Fibroblast of the aortic adventitia (primary cell): Measurements from ENCODE around the gene TFEB. TPM values are rescaled to one million over a fixed set of nuclear protein-coding genes. Genes with fewer than 3 reads are reported as not detected.

Experiments used
- DNase-seq: peaks from one replicate; pipeline ENCODE4 v3.0.0-alpha.2; 2010; ENCODE audit warnings: low read depth
- H3K4me3 ChIP-seq: 2 replicates; pipeline ENCODE4 v1.5.1; 2011; ENCODE audit warnings: low read depth, mild to moderate bottlenecking, control low read depth, low read length, moderate library complexity
- total RNA-seq: library from RNA; depleted of rRNA; stranded (reverse); fragments of >200 nt; gene quantifications from 2 replicates; pipeline ENCODE4 v1.2.3, GENCODE V29; 2012; ENCODE audit warnings: low replicate concordance
- TF ChIP-seq, protein P1 (sequence below): IDR thresholded peaks from 2 replicates; pipeline ENCODE4 v1.5.1; 2011; ENCODE audit warnings: mild to moderate bottlenecking, low read length, control low read depth, inconsistent platforms; ENCODE audit not compliant: insufficient read depth

Gene TFEB
- total RNA-seq, 1 donor, result 5.1 TPM

DNA sequence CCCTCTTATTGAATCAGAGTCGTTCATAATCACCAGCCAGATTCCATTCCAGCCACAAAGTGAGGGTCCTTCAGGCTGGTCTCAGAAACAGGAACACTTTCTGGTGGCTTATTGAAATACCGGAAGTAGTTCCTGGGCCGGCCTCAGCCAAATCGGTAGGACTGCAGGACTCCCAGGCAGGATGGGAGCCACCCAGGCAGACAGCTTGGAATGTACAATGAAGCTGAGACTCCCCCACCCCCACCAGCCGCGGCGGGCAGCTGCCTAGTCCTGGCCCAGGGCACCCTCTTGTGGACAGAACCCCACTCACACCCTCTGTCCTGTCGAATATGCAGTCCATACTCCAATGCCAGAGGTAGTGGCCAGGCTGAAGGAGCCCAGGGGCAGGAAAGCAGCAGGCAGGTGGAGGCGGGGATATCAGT, 53.3 kb downstream of the TFEB start:
- TF ChIP-seq, protein P1, sequence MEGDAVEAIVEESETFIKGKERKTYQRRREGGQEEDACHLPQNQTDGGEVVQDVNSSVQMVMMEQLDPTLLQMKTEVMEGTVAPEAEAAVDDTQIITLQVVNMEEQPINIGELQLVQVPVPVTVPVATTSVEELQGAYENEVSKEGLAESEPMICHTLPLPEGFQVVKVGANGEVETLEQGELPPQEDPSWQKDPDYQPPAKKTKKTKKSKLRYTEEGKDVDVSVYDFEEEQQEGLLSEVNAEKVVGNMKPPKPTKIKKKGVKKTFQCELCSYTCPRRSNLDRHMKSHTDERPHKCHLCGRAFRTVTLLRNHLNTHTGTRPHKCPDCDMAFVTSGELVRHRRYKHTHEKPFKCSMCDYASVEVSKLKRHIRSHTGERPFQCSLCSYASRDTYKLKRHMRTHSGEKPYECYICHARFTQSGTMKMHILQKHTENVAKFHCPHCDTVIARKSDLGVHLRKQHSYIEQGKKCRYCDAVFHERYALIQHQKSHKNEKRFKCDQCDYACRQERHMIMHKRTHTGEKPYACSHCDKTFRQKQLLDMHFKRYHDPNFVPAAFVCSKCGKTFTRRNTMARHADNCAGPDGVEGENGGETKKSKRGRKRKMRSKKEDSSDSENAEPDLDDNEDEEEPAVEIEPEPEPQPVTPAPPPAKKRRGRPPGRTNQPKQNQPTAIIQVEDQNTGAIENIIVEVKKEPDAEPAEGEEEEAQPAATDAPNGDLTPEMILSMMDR, result peak; percentile 90
- peak; percentile 86 for DNase-seq
- H3K4me3 ChIP-seq, result no peak overlapping the region

DNA sequence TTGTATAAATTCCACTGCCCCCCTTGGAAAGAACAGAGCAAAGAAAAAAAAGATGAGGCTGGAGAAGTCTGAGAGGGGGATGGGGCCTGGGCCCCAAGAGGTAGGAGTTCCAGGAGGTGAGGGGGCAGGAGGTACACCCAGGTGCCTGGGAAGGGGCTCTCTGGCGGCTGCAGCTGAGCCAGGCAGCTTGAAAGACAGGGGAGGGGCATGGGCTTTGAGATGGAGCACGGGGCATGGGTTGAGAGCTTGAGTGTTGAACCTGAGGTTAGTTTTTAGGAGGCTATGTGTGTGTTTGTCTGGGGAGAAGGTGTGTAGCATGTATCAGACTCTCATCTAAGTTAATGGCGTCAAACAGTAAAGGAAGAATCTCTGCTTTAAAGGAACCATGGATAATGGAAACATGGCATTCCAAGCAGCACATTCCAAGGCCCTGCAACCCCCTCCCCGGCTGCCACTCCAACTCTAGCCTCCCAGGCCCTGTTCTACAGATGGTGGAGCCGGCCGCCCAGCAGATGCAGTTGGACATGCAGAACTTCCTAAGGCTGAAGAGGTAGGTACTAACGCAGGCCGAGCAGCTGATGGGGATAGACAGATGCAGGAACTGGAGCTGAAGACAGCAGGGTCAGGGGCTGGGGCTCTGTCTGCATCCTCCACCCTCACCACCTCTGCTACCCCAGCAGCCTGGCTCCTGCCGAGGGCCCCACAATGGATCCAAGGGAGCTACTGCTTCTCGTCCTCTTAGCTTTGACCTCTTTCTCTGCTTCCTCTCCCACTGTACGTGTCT, 55.0 kb downstream of the TFEB start:
- H3K4me3 ChIP-seq, result no peak overlapping the region
- DNase-seq, result no peak
- TF ChIP-seq, protein P1, result no peak

DNA sequence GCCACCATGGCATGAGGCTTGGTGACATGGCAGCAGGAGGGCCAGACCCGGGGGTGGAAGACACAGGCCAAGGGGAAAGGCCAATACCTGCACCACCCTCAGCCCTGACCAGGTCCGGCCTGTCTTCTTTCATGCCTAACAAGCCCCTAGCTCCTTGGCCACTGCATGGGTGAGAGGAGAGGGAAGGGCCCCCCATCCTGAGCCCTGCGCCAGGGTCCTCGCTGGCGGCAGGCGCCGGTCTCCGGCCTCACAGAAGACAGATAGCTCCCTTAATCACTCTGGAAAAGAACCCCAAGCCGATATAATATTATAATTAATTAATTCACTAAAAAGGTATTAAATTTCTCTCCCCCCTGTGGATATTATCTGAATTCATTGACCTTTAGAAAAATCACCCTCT, 55.7 kb downstream of the TFEB start:
- DNase-seq, result no peak

DNA sequence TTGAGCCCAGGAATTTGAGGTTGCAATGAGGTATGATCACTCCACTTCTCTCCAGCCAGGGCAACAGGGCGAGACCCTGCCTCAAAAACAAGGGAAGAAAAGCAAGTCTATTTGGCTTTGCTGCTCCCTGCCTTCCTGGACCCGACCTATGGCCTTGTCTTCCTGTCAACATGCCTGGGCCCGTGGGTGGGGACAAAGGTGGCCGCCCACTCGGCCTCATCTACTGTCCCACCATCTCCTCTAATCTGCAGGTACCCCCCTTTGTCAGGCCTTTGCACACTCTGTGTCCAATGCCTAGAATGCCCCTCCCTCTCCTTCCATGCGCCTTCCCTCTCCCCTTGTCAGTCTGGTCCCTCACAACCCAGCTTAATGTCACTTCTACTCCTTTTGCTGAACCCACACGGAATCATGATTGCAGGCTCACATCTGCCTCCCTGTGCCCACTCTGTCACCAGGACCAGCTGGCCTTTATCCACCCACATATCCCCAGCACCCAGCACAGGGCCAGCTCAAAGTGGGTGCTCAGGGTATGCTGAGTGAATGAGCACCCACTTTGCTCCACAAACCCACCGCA, 56.8 kb downstream of the TFEB start:
- TF ChIP-seq, protein P1, result no peak
- H3K4me3 ChIP-seq, result no peak overlapping the region
- DNase-seq, result no peak

More for the DNA sequence above, 55.7 kb downstream of the TFEB start:
- no peak overlapping the region for H3K4me3 ChIP-seq
- TF ChIP-seq, protein P1, result no peak

DNA sequence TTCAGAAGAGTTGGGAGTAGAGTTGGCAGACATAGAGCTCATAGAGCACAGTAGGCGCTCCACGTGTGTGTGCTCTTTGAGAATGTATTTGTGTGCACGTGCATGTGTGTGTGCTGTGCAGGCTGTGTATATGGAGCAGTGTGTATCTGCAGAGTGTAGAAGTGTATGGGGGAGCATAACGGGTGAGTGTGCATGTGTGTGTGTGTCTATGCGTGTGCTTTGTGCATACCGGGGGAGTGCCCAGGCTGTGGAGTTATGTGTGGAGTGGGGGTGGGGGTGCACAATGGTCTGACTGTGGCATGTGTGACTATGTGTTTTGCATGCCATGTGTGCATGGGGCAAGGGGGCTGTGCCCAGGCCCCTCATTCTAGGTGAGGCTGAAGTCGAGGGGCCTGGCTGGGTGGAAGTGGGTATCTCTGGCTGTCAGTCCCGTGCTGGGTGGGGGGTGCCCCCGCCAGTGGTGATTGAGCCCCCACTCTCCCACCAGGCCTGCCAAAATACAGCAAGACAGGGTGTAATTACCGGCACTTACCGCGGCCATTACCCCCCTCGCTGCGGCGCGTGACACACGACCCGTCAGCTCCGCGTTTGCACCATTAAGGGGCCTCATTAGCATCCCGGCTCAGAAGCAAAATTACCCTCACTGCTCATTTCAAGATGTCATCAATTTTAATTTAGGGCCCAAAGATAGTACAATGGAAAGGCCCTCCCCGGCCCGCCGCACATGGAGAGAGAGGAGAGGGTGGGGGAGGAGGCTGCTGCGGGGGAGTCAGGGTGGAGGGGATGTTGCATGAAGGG, 58.1 kb downstream of the TFEB start:
- no peak for DNase-seq
- TF ChIP-seq, protein P1, result no peak
- no peak overlapping the region for H3K4me3 ChIP-seq

DNA sequence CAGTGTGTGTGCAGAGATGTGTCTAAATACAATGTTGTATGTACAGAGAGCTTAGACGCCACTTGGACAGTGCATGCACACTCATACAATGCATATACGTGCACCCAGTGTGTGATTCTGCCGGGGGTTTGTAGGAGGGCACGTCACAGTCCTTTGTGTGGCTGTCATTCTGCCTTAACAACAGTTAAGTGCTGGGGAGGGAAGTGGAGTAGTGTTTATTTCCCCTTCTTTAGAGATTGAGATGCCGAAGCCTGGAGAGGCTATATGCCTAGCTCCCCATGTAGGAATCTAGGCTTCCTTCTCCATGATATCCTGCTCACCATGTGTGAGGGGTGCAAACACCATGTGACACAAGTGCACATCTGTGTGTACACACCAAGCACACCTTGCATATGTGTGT, 59.0 kb downstream of the TFEB start:
- TF ChIP-seq, protein P1, result no peak
- DNase-seq, result no peak
- no peak overlapping the region for H3K4me3 ChIP-seq
